Right lobe of liver (tissue), 6 donors: ENCODE data around the gene AGT. TPM values are rescaled to one million over a fixed set of nuclear protein-coding genes. Genes with fewer than 3 reads are reported as not detected.
A peak's percentile ranks its signal among the peaks of the same experiment; 100 is the strongest.

ENCODE experiments used
- ATAC-seq, 4 donors: fragments of 200-7000 bp; cut with Tn5 transposase; one replicate each; pipeline ENCODE4 v1.9.1; 2020; ENCODE audit warnings: mild to moderate bottlenecking in 4 of 4, moderate library complexity in 4 of 4
- DNase-seq, 3 donors: peaks; one replicate each; pipeline ENCODE4 v3.0.0-alpha.2; 2020
- H3K27ac ChIP-seq, 3 donors: fragments of 200-600 bp; one replicate each; pipeline ENCODE4 v1.8.0; 2022
- H3K27me3 ChIP-seq, 2 donors: fragments of 200-600 bp; one replicate each; pipeline ENCODE4 v1.8.0; 2022
- H3K36me3 ChIP-seq, 4 donors: fragments of 200-600 bp; sonication (generic) in 1 of 4; one replicate each; pipeline versions ENCODE4 v1.5.1 to v1.8.0; 2017 to 2022; ENCODE audit warnings: control low read depth in 1 of 4
- H3K4me1 ChIP-seq, 4 donors: fragments of 200-600 bp; sonication (generic) in 1 of 4; one replicate each; pipeline versions ENCODE4 v1.5.1 to v1.8.0; 2017 to 2022; ENCODE audit warnings: control low read depth in 1 of 4
- H3K4me3 ChIP-seq, 3 donors: fragments of 200-600 bp; one replicate each; pipeline ENCODE4 v1.8.0; 2022
- H3K9me3 ChIP-seq, 4 donors: fragments of 200-600 bp; sonication (generic) in 1 of 4; one replicate each; pipeline versions ENCODE4 v1.5.1 to v1.8.0; 2017 to 2022; ENCODE audit warnings: control low read depth in 1 of 4
- POLR2A ChIP-seq: fragments of 450-650 bp; IDR thresholded peaks from one replicate; pipeline ENCODE4 v1.6.1; 2017; ENCODE audit warnings: antibody characterized with exemption, mild to moderate bottlenecking
- whole genome bisulfite sequencing: methylation state at CpG from one replicate; pipeline ENCODE4 v1.1.6; 2018; ENCODE audit warnings: low coverage, low lambda C conversion rate; ENCODE audit not compliant: insufficient coverage; ENCODE audit errors: missing lambda C conversion rate; 5-methylcytosine and 5-hydroxymethylcytosine counted together
- intact Hi-C, 2 donors: fragments of 100-400 bp; cut with DNase I; formaldehyde crosslinking; loops; one replicate each; pipeline versions ENCODE4 v1.11.2 to v1.14.1; 2022
- total RNA-seq, 6 experiments: library from RNA; depleted of rRNA in 2 of 6; stranded (reverse); fragments of >200 nt in 2 of 6; fragmentation: NEBNext Ultra II Directional in 3 of 6; extraction: Animal tissue kit (Norgen Biotek cat#: 25700) in 3 of 6; gene quantifications; one replicate each; pipeline versions ENCODE4 v1.1.0 to v1.2.4, GENCODE V29; 2016 to 2023
- TF ChIP-seq, protein P1 (sequence below), 4 donors: fragments of 200-600 bp in 3 of 4; fragments of 450-650 bp in 1 of 4; IDR thresholded peaks; one replicate each; pipeline versions ENCODE4 v1.5.1 to v1.8.0; 2016 to 2022; ENCODE audit warnings: antibody characterized with exemption in 4 of 4, mild to moderate bottlenecking in 2 of 4
- donor health status: DM: no; HTN: yes; CAD: no.
- donor health status: DM: no; HTN: no; CAD: no.
- donor health status: DM: no; HTN: no; CAD: no.
- donor health status: DM: no; HTN: yes; CAD: no.
- donor health status: DM: no; HTN: yes; CAD: no.

The AGT gene
- total RNA-seq, 6 experiments from 2014 or later = 1,076 to 2,346 (median 1,911) TPM

DNA sequence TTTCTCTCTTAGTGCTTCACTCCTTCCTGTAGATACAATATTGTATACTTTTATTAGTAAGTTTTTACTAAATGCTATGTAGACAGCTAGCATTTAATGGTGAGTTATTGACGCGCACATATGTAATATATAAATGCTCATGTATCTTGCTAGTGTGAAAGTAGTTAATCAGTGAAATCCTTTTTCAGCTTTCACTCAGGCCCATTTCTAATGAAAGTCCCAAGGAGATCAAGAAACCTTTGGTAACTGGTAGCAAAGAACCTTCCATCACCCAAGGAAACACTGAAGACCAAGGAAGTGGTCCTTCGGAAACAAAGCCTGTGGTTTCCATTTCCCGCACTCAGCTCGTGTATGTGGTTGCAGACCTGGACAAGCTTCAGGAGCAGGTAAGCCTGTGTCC is 27.2 kb downstream of the AGT start:
- H3K27me3 ChIP-seq = no peaks in the 10 kb centered on the region
- H3K9me3 ChIP-seq = no peaks in the 10 kb centered on the region
- peaks cover 0 to 16% (median 7%) of the 10 kb centered on the region in 4 donors for H3K4me1 ChIP-seq
- H3K36me3 ChIP-seq = peaks cover 5 to 64% (median 20%) of the 10 kb centered on the region in 4 donors
- TF ChIP-seq POLR2A = no peak
- TF ChIP-seq, protein P1, sequence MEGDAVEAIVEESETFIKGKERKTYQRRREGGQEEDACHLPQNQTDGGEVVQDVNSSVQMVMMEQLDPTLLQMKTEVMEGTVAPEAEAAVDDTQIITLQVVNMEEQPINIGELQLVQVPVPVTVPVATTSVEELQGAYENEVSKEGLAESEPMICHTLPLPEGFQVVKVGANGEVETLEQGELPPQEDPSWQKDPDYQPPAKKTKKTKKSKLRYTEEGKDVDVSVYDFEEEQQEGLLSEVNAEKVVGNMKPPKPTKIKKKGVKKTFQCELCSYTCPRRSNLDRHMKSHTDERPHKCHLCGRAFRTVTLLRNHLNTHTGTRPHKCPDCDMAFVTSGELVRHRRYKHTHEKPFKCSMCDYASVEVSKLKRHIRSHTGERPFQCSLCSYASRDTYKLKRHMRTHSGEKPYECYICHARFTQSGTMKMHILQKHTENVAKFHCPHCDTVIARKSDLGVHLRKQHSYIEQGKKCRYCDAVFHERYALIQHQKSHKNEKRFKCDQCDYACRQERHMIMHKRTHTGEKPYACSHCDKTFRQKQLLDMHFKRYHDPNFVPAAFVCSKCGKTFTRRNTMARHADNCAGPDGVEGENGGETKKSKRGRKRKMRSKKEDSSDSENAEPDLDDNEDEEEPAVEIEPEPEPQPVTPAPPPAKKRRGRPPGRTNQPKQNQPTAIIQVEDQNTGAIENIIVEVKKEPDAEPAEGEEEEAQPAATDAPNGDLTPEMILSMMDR (IDR thresholded peaks at IDR 0.05) = no peak
- no peak overlapping the region for H3K4me3 ChIP-seq
- intact Hi-C loops = no loop called here
- DNase-seq (no peak), ATAC-seq (no peak)
- 85% methylated on average over 5 of the region's 5 CpGs for WGBS
- no peak overlapping the region for H3K27ac ChIP-seq

GRCh38 chr1:230684998-230685397 is 28.9 kb downstream of the AGT start:
- ATAC-seq = peak; percentile 41 to 57 (median 50)
- Histone ChIP-seq H3K27ac (no peak overlapping the region), H3K36me3 (peaks cover 0 to 47% (median 13%) of the 10 kb centered on the region in 4 donors), H3K9me3 (no peaks in the 10 kb centered on the region), H3K4me1 (peaks cover 0 to 32% (median 15%) of the 10 kb centered on the region in 4 donors), H3K4me3 (no peak overlapping the region), H3K27me3 (no peaks in the 10 kb centered on the region)
- no peak for TF ChIP-seq POLR2A
- TF ChIP-seq, protein P1 (IDR thresholded peaks at IDR 0.05) = no peak
- 61% methylated on average over 5 of the region's 5 CpGs for WGBS
- intact Hi-C loops = no loop called here
- no peak for DNase-seq

- Histone ChIP-seq H3K4me1 (peaks cover 0 to 40% (median 19%) of the 10 kb centered on the region in 4 donors), H3K9me3 (no peaks in the 10 kb centered on the region), H3K27me3 (no peaks in the 10 kb centered on the region), H3K36me3 (peaks cover 0 to 38% (median 9%) of the 10 kb centered on the region in 4 donors), H3K27ac (no peak overlapping the region), H3K4me3 (no peak overlapping the region)
- TF ChIP-seq, protein P1 (IDR thresholded peaks at IDR 0.05) = no peak
- TF ChIP-seq POLR2A = no peak
- WGBS = 78% methylated on average over 2 of the region's 2 CpGs
- intact Hi-C loops = no loop called here
- no peak for DNase-seq
- no peak for ATAC-seq
Observed at GRCh38 chr1:230684146-230684545, 29.8 kb downstream of the AGT start.

DNA sequence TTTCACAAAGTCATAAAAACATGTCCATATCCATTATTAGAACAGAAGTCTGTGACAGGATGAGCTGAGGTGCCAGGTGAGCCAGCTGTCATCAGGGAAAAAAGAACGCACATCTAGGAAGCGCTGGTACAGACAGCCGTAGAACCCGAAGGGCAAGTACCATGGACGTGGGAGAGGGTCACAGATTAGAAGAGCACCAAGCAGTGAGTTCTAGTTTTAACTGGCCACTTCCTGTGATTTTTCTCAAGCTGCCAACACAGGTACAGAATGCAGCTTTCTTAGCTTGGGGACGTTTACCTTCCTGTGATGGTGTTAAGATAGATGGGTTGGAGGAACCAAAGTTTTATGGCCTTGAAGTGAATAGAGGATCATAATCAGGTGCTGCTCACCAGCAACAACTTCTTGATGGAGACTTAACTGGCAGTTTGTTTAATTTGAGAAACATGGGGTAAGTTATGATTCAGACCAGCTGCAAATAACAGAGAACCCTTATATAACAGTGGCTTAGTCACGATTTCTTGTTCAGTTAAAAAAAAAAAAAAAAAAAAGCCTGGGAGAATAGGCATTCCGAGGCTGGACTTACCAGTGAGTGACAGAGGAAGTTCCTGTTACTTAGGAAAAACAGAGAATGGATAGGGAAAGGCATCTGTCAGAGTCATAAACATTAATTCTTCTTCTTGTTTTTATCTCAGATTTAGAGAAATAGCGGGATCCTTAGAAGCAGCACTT is 30.9 kb downstream of the AGT start:
- TF ChIP-seq, protein P1 (IDR thresholded peaks at IDR 0.05) = no peak
- TF ChIP-seq POLR2A = no peak
- H3K9me3 ChIP-seq = no peaks in the 10 kb centered on the region
- H3K4me1 ChIP-seq = peaks cover 0 to 44% (median 19%) of the 10 kb centered on the region in 4 donors
- ATAC-seq (no peak), DNase-seq (no peak)
- 68% methylated on average over 4 of the region's 9 CpGs for WGBS
- peaks cover 0 to 28% (median 8%) of the 10 kb centered on the region in 4 donors for H3K36me3 ChIP-seq
- H3K4me3 ChIP-seq = no peak overlapping the region
- no peak overlapping the region for H3K27ac ChIP-seq
- intact Hi-C loops = no loop called here
- no peaks in the 10 kb centered on the region for H3K27me3 ChIP-seq
